ENCODE results near the gene MRPL24.
"Not testable (repeated sequence)": the region's sequence is repeated elsewhere in the genome, so short reads cannot be mapped to it uniquely, and the experiment has no call there.

The MRPL24 gene

GRCh38 chr1:156766298-156767100, 25.6 kb upstream of the MRPL24 start:
- no peaks in the 10 kb centered on the region for H4K20me1 ChIP-seq (ENCODE audit: insufficient read depth, low read length)
- peak overlapping the region; percentile 82 for H3K4me3 ChIP-seq (ENCODE audit: low read length)
- DNase-seq = peak; percentile 35
- H3K36me3 ChIP-seq (replicated peaks; ENCODE audit: insufficient read depth, low read length) = no peaks in the 10 kb centered on the region; the same call in 1 of the 2 replicates
- TF ChIP-seq EZH2 (optimal IDR thresholded peaks at IDR 0.05; ENCODE audit: low read depth, low read length) (no peak), EZH2phosphoT487 (IDR thresholded peaks at IDR 0.05; ENCODE audit: low read length) (no peak)
- TF ChIP-seq, protein P1, sequence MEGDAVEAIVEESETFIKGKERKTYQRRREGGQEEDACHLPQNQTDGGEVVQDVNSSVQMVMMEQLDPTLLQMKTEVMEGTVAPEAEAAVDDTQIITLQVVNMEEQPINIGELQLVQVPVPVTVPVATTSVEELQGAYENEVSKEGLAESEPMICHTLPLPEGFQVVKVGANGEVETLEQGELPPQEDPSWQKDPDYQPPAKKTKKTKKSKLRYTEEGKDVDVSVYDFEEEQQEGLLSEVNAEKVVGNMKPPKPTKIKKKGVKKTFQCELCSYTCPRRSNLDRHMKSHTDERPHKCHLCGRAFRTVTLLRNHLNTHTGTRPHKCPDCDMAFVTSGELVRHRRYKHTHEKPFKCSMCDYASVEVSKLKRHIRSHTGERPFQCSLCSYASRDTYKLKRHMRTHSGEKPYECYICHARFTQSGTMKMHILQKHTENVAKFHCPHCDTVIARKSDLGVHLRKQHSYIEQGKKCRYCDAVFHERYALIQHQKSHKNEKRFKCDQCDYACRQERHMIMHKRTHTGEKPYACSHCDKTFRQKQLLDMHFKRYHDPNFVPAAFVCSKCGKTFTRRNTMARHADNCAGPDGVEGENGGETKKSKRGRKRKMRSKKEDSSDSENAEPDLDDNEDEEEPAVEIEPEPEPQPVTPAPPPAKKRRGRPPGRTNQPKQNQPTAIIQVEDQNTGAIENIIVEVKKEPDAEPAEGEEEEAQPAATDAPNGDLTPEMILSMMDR (IDR thresholded peaks at IDR 0.05; ENCODE audit: low read length) = no peak
- H3K4me1 ChIP-seq (ENCODE audit: low read length) = peaks cover 14% of the 10 kb centered on the region
- peak overlapping the region; percentile 73 for H3K9ac ChIP-seq (ENCODE audit: low read length)
- peak overlapping the region; percentile 83 for H3K4me2 ChIP-seq (ENCODE audit: low read depth, low read length)
- H3F3A ChIP-seq (ENCODE audit: insufficient read depth, low read length) = 0 out of 2 replicates have a peak, but pooled peaks cover 3% of the 10 kb centered on the region
- peak overlapping the region; percentile 83 for H2AFZ ChIP-seq (ENCODE audit: low read length)
- H3K79me2 ChIP-seq (ENCODE audit: low read length) = peaks cover 54% of the 10 kb centered on the region
- no peaks in the 10 kb centered on the region for H3K9me3 ChIP-seq (replicated peaks; ENCODE audit: insufficient read depth, low read length)
- no peaks in the 10 kb centered on the region for H3K9me2 ChIP-seq (replicated peaks; ENCODE audit: insufficient read depth, low read length)
- no peaks in the 10 kb centered on the region for H3K27me3 ChIP-seq (replicated peaks; ENCODE audit: insufficient read depth, low read length)
- H3K27ac ChIP-seq (ENCODE audit: low read length) = peak overlapping the region; percentile 51; the same call in 1 of the 2 replicates

- no peaks in the 10 kb centered on the region for H4K20me1 ChIP-seq (ENCODE audit: insufficient read depth, low read length)
- peak overlapping the region; percentile 83 for H3K4me2 ChIP-seq (ENCODE audit: low read depth, low read length)
- peak overlapping the region; percentile 82 for H3K4me3 ChIP-seq (ENCODE audit: low read length)
- H3K4me1 ChIP-seq (ENCODE audit: low read length) = peaks cover 14% of the 10 kb centered on the region
- no peak for DNase-seq
- no peaks in the 10 kb centered on the region for H3K9me2 ChIP-seq (replicated peaks; ENCODE audit: insufficient read depth, low read length)
- 0 out of 2 replicates have a peak, but pooled peaks cover 3% of the 10 kb centered on the region for H3F3A ChIP-seq (ENCODE audit: insufficient read depth, low read length)
- no peaks in the 10 kb centered on the region for H3K9me3 ChIP-seq (replicated peaks; ENCODE audit: insufficient read depth, low read length)
- H3K79me2 ChIP-seq (ENCODE audit: low read length) = peaks cover 46% of the 10 kb centered on the region
- H3K27ac ChIP-seq (ENCODE audit: low read length) = no peak overlapping the region
- H3K27me3 ChIP-seq (replicated peaks; ENCODE audit: insufficient read depth, low read length) = no peaks in the 10 kb centered on the region
- peak overlapping the region; percentile 83 for H2AFZ ChIP-seq (ENCODE audit: low read length)
- H3K36me3 ChIP-seq (replicated peaks; ENCODE audit: insufficient read depth, low read length) = no peaks in the 10 kb centered on the region; the same call in 1 of the 2 replicates
- no peak overlapping the region for H3K9ac ChIP-seq (ENCODE audit: low read length)
- TF ChIP-seq EZH2phosphoT487 (IDR thresholded peaks at IDR 0.05; ENCODE audit: low read length) (no peak), EZH2 (optimal IDR thresholded peaks at IDR 0.05; ENCODE audit: low read depth, low read length) (no peak)
- TF ChIP-seq, protein P1 (IDR thresholded peaks at IDR 0.05; ENCODE audit: low read length) = no peak
Measured at GRCh38 chr1:156765666-156766065, 24.8 kb upstream of the MRPL24 start.

DNA sequence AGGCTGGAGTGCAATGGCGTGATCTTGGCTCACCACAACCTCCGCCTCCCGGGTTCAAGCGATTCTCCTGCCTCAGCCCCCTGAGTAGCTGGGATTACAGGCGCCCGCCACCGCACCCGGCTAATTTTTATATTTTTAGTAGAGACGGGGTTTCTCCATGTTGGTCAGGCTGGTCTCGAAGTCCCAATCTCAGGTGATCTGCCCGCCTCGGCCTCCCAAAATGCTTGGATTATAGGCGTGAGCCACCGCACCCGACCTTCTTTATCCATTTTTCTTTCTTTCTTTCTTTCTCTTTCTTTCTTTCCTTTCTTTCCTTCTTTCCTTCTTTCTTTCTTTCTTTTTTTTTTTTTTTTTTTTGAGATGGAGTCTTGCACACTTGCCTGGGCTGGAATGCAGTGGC, 24.2 kb upstream of the MRPL24 start:
- not testable (repeated sequence) for H3K27ac ChIP-seq (ENCODE audit: low read length); H2AFZ ChIP-seq (ENCODE audit: low read length); H3K36me3 ChIP-seq (replicated peaks; ENCODE audit: insufficient read depth, low read length); H3K4me2 ChIP-seq (ENCODE audit: low read depth, low read length); DNase-seq; H3K9ac ChIP-seq (ENCODE audit: low read length); H3K9me2 ChIP-seq (replicated peaks; ENCODE audit: insufficient read depth, low read length); H4K20me1 ChIP-seq (ENCODE audit: insufficient read depth, low read length); H3F3A ChIP-seq (ENCODE audit: insufficient read depth, low read length); H3K27me3 ChIP-seq (replicated peaks; ENCODE audit: insufficient read depth, low read length); H3K9me3 ChIP-seq (replicated peaks; ENCODE audit: insufficient read depth, low read length); H3K4me3 ChIP-seq (ENCODE audit: low read length)
- H3K4me1 ChIP-seq (ENCODE audit: low read length) = peaks cover 14% of the 10 kb centered on the region
- H3K79me2 ChIP-seq (ENCODE audit: low read length) = peaks cover 40% of the 10 kb centered on the region

- Histone ChIP-seq H3K4me1 (ENCODE audit: low read length) (peaks cover 2% of the 10 kb centered on the region; the same call in 1 of the 2 replicates), H3K27ac (ENCODE audit: low read length) (no peak overlapping the region), H3K36me3 (replicated peaks; ENCODE audit: insufficient read depth, low read length) (no peaks in the 10 kb centered on the region), H3K9ac (ENCODE audit: low read length) (no peak overlapping the region), H3K4me2 (ENCODE audit: low read depth, low read length) (no peak overlapping the region), H3K9me3 (replicated peaks; ENCODE audit: insufficient read depth, low read length) (no peaks in the 10 kb centered on the region), H2AFZ (ENCODE audit: low read length) (no peak overlapping the region), H3K27me3 (replicated peaks; ENCODE audit: insufficient read depth, low read length) (no peaks in the 10 kb centered on the region), H3F3A (ENCODE audit: insufficient read depth, low read length) (no peaks in the 10 kb centered on the region), H3K9me2 (replicated peaks; ENCODE audit: insufficient read depth, low read length) (no peaks in the 10 kb centered on the region), H3K4me3 (ENCODE audit: low read length) (no peak overlapping the region), H4K20me1 (ENCODE audit: insufficient read depth, low read length) (no peaks in the 10 kb centered on the region), H3K79me2 (ENCODE audit: low read length) (peaks cover 2% of the 10 kb centered on the region; the same call in 1 of the 2 replicates)
- TF ChIP-seq EZH2 (optimal IDR thresholded peaks at IDR 0.05; ENCODE audit: low read depth, low read length) (no peak), EZH2phosphoT487 (IDR thresholded peaks at IDR 0.05; ENCODE audit: low read length) (no peak)
- TF ChIP-seq, protein P1 (IDR thresholded peaks at IDR 0.05; ENCODE audit: low read length) = no peak
- DNase-seq = no peak
Measured at GRCh38 chr1:156760796-156761104, 19.9 kb upstream of the MRPL24 start.

Measured in MM.1S (cell line).